Measurements from ENCODE around the gene PSMC1.

PSMC1 gene

DNA sequence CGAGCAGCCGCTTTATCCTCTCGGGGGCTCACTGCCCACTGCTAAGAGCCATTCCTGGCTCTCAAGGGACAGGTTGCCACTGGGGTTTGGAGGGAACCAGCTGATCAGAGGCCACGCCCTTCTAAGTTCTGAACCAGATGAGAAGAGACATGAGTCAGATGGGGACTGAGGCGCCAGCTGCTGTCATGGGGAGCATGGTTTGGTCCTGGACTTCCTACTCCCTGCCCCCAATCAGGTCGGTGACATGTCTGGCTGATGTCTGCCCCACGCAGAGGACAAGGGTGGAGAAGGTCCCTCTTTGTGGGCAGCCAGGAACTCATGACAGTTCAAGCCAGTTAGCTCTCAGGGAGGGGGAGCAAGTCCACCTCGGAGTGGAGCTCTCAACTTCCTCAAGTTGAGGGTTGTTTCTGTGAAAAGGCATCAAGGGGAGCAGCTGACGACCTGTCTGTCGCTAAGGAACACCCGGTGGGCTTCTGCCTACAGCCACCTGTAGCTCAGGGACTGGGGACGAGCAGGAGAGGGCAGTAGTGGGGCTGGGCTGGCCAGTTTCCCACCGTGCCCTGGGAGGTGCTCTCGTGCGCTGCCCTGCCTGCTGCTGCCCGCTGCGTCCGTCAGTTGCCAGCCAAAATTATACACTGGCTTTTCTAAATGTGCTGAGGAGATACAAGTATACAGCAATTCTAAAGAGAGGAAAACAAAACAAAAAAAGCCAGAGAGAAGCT is 20.5 kb downstream of the PSMC1 start:
- no peak for DNase-seq

DNA sequence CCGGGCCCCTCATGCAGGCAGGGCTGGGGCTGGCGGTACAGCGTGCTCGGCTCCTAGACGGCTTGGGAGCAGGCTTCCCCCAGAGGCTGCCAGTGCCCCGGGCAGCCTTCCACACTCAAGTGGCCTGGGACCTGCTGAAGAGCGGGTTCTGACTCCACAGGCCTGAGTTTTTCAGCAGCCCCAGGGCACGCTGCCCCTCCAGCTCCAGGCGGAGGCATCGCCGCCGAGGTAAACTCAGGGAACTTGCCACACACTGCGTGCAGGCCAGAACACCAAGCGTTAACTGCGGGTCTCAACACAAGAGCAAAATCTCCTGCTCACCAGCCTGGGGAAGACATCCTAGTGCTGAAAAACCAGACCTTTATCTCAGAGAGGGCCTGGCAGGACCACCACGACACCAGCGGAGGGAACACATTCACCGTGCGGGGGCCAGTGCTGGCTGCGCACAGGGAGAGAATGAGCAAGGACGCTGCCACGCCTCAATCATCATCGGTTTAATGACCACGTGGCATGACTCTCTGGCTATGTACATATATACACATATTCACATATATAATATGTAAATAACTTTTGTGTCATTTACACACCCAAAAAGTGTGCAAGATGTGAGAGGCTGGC is 21.3 kb downstream of the PSMC1 start:
- no peak for DNase-seq

DNA sequence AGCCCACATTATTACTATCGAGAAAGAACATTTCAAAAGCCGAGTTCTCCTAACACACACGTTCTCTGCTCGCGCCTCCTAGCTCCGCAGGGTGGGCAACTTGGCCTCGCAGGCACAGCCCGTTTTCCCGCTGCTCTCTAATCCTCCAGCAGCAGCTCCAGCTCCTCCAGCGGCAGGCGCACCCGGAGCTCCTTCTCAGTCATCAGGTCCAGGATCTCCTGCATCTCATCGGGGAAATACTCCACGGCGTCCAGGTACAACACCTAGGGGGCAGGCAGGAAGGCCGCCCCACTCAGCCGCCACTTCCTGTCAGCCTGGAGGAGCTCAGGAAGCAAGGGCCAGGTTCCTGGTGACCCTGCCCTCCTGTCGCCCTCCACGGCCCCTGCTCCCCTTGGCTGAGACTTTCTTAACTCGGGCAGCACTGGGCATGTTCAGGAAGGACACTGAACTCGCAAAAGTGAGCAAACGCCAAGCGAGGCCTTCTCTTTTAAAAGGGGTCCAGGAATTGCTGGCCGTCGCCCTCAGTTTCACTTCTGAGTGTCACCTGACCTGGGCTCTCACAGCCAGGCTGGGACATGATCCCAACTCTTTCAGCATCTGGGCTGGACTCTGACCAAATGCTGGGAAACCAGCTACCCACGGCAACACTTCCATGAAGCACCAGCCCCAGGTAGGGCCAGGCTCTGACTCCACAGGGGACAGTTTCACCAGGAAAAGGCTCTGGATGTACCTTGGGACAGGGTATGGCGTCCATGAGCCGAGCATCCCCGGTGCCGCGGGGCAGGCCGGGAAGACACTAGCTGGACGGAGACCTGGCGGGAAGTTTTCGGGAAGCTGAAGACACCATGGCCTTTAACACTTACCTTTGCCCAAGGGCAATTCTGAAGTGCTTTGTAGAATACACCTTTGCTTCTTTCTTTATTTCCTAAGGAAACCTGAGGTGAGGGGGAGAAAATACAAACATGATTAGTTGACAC is 22.1 kb downstream of the PSMC1 start:
- no peak for DNase-seq

DNA sequence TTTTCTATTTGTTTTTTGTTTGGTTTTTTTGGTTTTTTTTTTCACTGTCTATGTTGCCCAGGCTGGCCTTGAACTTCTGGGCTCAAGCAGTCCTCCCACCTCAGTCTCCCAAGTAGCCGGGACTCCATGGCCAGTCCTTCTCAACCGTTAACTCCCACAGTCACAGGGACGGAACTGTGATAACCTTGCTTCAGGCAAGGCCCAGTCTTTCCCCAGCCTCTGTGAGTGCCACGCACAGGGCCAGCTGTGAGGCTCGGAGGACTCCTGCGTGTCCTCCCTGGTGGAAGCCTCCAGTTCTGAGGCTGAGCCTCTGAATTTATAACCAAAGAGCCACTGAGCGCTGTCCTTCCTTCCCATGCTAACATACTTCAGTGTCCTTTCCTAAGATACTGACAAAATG is 23.7 kb downstream of the PSMC1 start:
- no peak for DNase-seq

DNA sequence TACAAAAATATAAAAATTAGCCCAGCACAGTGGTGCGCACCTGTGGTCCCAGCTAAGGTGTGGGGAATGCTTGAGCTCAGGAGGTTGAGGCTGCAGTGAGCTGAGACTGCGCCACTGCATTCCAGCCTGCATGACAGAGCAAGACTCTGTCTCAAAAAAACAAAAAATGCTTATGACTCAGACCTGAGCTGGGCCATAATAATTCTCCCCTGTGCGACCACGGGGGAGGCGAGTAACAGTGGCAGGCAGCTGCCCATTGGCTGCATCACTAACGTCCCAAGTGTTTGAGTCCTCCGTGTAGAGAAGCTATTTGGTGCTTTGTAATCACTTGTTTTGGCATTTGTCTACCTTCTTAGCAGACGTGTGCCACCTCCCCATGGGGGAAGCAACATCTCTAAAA is 24.9 kb downstream of the PSMC1 start:
- DNase-seq = no peak

DNA sequence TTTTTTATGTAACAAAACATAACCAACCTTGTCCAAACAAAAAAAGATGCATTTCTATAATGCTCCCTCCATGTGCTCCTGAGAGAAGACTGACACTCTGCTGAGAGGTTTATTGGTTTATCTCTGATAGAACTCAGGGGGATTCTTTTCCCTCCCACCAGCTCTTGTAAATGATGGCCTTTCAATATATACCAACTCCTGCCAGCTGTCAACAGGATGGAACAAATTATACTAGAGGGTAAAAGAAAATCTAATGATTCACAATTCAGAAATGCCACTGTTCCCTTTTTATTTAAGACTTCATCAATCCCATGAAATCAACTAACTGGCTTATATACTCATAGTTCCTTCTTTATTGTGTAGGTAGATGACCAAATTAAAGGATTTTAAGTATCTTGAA is 25.4 kb downstream of the PSMC1 start:
- DNase-seq = no peak

DNA sequence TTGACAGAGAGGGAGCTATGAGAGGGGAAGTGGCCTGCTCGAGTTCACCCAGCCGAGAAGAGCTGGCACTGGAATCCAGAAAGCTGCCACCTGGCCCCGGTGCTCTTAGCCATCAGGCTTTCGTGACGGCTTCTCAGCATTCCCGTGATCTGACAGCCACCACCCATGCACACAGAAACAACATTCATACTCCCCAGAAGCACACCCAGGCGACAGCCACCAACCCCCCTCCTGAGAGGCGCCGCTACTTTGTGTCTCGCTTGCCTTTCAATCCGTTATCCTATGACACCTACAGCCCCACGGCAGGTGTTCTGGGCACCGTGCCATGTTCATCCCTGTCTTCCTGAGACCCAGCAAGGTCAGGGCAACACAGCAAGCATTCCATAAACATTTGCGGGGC is 31.4 kb downstream of the PSMC1 start:
- no peak for DNase-seq

DNA sequence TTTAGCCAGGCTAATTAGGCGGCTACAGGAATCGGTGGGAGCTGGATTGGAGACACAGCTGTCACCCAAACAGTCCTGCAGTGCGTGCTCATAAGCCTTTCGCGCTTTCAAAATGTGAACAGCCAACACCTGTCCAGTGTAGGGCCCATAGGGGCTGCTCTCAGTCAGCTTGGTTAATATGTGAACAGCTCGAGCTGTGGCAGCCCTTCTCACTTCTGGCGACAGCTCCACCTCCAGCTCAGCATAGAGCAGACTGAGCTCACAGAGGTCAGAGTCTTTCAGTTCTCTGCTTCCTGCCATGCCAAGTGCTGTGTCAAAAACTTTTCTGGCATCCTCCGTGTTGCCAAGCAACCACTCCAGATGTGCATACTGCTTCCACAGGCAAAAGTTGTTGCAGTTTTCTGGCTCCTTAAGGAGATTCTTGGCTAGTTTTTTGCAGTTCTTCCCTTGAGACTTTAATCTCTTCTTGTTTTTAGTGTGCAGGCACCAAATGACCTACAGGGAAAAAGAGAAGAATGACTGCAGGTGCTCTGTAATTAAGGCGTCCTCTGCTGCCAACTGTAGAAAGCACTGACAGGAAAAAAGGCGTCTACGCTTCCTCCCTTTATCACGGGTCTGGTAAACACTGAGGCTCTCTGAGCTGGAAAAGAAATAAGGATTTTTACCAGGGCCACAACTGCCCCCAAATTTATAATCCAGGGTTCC is 32.5 kb downstream of the PSMC1 start:
- no peak for DNase-seq

DNA sequence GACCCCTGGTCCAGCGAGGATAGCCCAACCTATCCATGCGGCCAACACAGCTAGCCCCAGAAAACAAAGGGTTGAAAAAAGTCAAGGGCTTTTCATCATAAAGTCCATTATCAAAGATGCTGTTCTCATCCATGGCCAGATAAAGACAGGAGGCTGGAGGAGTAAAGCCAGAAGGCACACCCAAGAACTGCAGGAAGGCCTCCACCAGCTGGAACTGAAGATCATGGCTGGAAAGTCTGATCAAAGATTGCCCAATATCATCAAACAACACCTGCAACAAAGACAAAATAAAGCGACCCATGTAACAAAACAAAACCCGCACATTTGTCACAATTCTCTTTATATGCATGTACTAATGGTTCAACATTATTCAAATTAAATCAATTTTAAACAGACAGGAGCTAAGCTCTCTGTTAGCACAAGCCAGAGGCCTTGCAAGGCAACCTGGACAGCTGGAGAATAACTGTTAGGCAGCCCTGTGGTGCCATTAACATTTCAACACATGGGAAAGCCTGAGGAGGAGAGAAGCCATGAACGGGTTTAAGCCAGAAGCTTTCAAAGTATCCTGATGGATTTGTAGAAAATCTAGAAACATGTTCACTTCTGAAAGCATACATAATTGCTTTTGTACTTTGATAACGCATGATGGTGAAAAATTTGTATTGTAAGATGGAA is 34.1 kb downstream of the PSMC1 start:
- DNase-seq = no peak

DNA sequence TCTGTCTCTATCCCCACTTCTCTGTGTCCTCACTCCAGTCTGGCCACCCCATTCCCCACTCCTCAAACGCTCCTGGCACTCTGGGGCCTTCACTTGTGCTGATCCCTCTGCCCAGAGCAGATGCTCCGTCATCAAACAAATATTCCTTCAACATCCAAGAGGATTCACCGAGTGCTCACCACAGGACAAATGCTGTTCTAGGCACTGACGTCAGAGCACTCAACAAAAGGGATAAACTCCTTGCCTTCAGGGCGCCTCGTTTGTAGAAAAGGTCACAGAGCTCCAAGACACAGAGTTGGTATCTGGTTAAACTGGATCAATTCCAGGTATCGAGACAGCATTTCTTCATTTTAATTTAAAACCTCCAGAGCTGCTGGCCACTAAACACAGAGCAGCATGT is 35.3 kb downstream of the PSMC1 start:
- DNase-seq = no peak

DNA sequence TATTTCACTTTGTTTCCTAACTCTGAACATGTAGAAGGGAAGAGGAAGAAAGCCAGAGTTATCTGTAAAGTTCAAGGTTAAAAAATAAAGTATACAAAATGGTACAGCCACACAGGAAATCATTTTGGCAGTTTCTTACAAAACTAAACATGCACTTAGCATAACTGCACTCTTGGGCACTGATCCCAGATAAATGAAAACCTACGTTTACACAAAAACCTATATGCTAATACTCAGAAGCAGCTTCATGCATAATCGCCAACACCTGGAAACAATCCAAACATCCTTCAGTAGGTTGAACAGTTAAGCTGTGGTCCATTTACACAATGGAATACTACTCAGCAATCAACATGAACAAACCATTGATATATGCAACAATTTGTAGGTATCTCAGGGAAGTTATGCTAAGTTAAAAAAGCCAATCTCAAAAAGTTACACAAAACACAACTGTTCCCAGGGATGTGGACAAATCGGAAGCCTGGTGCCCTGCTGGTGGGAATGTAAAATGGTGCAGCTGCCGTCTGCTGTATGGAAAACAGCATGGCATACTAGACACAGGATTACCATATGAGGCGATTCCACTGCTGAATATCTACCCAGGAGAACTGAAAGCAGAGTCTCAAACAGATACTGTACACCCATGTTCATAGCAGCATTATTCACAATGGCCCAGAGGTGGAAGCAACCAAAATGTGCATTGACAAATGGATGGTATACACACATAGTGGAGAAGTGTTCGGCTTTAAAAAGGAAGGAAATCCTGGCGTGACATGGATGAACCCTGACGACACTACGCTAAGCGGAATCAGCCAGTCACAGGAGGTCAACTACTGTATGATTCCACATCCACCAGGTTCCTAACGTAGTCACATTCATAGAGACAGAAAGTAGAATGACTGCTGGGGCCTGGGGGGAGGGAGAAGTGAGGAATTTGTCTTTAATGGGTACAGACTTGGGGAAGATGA is 37.7 kb downstream of the PSMC1 start:
- DNase-seq = no peak

DNA sequence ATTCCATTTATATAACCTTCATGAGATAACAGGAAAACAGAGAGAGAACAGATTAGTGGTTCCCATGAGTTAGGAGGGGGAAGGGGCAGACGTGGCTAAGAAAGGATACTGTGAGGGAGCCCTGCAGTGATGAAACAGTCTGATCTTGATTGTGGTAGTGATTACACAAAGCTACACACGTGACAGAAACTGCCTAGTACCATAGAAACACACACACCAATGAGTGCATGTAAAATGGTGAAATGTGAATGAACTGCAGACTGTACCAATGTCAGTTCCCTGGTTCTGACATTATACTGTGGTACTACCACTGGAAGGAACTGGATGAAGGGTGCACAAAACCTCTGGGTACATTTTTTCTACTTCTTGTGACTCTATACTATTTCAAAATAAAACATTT is 38.5 kb downstream of the PSMC1 start:
- DNase-seq = no peak

DNA sequence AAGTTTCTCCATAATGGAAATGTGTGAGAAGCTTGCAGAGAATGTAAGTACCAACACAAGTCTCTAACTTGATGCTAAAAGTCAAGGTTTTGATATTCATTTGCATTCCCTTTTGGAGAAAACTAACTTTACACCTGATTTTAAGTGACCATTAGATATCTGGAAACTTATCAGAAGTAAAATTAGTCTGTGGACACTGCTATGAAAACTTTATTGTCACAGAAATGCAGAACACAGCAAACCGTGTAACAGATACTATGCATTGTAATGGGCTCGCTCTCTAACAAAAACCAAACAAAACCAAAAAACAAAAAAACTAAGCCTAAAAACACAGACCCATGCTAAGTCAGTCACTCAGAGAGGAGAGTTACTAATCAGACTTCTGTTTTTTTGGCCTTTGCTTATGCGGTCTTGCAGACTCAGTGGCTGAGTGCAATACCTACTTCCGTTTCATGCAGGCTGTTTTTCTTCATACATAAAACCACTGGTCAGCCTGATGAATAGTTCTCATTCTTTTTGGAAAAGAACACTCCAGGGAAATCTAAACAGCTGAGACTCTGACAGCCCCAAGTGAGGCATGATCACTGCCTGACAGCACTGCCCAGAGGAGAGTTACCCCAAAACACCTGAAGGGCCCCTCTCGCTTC is 39.6 kb downstream of the PSMC1 start:
- DNase-seq = no peak

DNA sequence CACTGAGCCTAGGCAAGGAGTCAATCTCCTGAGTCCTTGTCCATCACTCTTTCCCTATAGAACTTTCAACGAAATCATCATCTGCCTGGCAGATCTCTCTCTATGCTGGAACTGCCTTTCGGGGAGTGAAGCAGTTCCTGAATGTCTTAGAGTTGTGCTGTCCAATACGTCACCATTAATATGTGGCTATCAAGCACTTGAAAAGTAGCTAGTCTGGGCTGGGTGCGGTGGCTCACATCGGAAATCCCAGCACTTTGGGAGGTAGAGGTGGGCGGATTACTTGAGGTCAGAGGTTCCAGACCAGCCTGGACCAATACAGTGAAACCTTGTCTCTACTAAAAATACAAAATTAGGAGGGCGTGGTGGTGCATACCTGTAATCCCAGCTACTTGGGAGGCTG is 40.3 kb downstream of the PSMC1 start:
- no peak for DNase-seq

DNA sequence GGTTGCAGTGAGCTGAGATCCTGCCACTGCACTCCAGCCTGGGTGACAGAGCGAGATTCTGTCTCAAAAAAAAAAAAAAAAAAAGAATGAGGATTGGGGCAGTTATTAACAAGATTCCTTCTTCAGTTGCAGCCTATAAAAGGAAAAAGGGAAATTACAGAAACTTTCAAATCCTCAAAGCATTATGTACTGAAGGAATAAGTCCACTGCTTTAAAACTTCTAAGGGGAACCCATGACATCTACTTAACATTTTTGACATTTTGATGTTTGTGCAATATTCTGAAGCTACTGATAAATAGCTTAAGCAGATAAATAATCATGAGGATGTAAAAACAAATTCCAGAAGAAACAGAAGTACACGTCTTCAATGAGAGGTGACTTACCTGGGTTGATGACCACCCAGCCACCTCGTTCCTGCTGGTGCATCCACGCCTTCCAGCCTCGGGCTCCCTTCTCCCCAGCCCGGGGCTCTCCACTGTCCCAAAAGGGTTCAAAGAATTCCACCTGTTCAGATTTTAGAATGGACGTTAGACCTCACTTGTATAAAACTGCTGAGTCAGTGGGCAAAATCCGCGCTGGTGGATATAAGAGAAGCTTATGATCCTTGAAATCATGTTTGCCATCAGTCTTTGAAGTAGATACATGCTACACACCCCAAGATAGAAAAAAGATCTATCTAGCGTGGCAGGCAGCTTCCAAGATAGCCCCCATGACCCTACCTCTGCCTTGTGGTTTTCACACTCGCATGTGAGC is 41.7 kb downstream of the PSMC1 start:
- no peak for DNase-seq

DNA sequence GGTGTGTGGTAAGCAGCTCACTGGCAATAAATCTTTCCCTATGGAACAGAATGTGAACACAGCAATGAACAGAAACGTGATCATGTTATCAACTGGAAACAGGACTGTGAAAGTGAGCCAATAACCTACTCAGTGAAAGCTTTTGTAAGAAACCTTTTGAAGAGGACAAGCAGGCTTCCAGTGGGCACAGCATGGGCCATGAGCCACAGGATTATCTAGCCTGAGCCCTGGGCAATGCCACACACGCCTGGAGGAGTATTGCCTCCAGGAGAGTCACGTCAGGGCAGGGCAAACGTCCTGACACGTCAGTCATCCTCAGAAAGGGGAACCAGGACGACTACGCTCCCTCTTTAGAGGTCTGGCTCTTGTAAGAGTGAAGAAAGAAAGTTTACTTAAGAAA is 43.1 kb downstream of the PSMC1 start:
- DNase-seq = no peak

DNA sequence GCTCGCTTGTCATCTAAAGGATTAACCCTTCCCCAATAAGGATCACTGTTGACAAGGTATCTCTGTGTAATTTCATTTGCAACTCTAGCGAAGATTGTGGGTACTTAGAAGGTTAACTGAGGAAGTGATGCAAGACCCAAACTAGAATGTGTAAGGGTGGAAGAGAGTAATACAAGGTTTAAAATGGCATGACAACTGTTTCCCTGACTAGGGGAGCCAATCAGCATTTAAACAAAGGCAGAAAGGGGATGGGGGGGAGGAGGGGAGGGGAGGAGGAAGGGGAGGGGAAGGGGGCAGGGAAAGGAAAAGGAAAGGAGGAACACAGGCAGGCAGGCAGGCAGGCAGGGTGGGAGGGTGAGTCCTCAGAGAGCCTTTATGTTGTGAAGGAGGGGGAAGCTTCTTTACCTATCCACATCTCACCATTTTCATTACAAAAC is 44.3 kb downstream of the PSMC1 start:
- DNase-seq = no peak

DNA sequence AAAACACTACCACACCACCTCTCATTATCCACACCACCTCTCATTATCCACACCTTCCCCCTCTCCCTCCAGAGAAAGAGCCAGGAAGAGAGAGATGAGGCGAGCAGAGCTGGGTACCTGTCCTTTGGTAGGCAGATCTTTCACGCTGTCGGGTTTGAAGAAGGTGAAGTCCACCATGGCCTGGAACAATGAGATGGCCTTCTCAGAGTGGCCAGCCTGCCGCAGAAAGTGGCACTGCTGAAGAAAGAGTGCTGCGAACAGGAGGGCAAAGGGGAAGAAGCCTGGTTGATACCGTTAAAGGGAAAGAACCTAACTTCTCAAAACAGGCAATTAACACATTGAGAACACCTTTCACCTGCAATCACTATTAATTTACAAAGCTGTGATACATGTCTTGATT is 44.8 kb downstream of the PSMC1 start:
- no peak for DNase-seq

DNA sequence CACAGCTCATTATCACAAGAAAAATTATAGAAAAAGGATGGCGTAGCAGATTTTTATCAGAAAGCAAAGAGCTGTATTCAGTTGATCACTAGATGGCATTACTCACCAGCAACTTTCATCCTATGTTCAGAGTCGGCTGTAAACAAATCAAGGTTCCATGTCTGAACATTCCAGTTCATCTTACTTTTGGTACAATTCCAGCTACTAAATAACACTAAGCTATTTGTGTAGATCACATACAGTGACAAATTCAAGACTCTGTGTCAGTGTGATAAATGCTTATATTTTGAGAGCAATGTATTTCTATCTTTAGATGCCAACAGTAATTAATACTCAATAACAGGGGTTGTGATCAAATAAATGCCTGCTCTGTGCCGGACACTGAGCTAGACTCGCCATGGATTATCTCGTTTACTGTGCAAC is 45.3 kb downstream of the PSMC1 start:
- no peak for DNase-seq
